Measurements from ENCODE around the gene ARHGAP23. TPM values are rescaled to one million over a fixed set of nuclear protein-coding genes. Genes with fewer than 3 reads are reported as not detected.

ARHGAP23 gene
- total RNA-seq, 1 experiment from 2014 or later: 129 TPM

DNA sequence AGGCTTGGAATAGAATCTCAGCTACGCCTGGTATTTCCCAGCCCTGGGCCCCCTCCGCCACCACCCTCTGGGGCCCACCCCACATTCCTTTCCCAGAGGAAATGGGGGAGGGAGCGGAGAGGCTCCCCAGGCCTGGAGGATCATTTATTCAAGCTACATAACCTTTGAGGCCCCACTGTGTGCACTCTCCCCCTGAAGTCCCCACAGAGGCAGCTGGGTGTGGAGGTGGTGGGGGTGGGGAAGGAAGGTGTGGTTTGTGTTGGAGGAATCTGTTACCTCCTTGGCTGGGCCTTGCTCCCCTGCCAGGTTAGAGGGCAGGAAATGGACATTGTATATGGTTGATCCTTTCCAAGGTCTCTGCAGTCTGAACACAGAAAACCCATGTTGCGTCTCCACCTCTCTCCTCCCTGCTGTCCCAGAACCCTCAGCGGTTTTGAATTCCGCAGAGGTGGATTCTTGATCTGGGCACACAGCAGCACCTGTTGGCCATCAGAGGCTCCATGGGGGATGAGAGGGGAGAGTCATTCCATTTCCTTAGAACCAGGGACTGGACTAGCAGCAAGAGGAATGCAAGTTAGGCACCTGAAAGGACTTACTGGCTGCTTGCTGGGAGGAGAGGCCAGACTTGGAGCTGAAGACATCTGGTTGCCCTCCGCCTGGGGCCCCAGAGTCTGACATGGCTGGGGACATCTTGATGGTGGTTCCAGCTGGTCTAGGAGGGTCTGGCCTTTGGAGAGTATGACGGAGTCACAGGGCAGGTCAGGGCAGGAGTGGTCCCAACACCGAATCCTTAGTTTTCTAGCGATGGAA lies 23.0 kb downstream of the ARHGAP23 start:
- H3K4me2 ChIP-seq: peak overlapping the region; percentile 49
- H3K9me2 ChIP-seq (ENCODE audit: insufficient read depth): no peaks in the 10 kb centered on the region
- no peak overlapping the region for H2AFZ ChIP-seq
- H3K27me3 ChIP-seq (ENCODE audit: insufficient read depth, low read depth): no peaks in the 10 kb centered on the region
- peaks cover 10% of the 10 kb centered on the region for H4K20me1 ChIP-seq (ENCODE audit: insufficient read depth)
- peaks cover 87% of the 10 kb centered on the region for H3K4me1 ChIP-seq (replicated peaks; ENCODE audit: insufficient read depth)
- intact Hi-C loops (cut with micrococcal nuclease; ENCODE audit: unreplicated experiment): loop anchor here (1.0 to 5.0 kb wide), 2 partner anchors 22 to 416 kb away; no protein-coding TSS in a partner anchor
- DNase-seq: peak; percentile 79 to 92
- H3K27ac ChIP-seq: peak overlapping the region; percentile 81
- ChIA-PET CTCF (interaction anchor here (0.6 to 1.9 kb wide), 3 partner anchors 14 to 680 kb away, joined by 3 to 6 read pairs (median 5); no protein-coding TSS in a partner anchor), POLR2A (ENCODE audit: unreplicated experiment) (interaction anchor here (0.5 to 2.4 kb wide), 5 partner anchors 14 to 195 kb away, joined by 3 to 53 read pairs (median 4); no protein-coding TSS in a partner anchor)
- no peak overlapping the region for H3K4me3 ChIP-seq
- TSS peak; percentile 62 for BruUV-seq (replicated peaks)
- no peaks in the 10 kb centered on the region for H3K36me3 ChIP-seq (ENCODE audit: low read depth)
- H3K9me3 ChIP-seq (ENCODE audit: insufficient read depth, low read depth): no peaks in the 10 kb centered on the region
- peaks cover 49% of the 10 kb centered on the region for H3F3A ChIP-seq (ENCODE audit: insufficient read depth, low read depth)
- no peak for TF ChIP-seq CTCF (conservative IDR thresholded peaks at IDR 0.05)
- no peak for TF ChIP-seq EZH2 (IDR thresholded peaks at IDR 0.05; ENCODE audit: low read depth)
- H3K79me2 ChIP-seq (ENCODE audit: low read depth): peaks cover 31% of the 10 kb centered on the region

DNA sequence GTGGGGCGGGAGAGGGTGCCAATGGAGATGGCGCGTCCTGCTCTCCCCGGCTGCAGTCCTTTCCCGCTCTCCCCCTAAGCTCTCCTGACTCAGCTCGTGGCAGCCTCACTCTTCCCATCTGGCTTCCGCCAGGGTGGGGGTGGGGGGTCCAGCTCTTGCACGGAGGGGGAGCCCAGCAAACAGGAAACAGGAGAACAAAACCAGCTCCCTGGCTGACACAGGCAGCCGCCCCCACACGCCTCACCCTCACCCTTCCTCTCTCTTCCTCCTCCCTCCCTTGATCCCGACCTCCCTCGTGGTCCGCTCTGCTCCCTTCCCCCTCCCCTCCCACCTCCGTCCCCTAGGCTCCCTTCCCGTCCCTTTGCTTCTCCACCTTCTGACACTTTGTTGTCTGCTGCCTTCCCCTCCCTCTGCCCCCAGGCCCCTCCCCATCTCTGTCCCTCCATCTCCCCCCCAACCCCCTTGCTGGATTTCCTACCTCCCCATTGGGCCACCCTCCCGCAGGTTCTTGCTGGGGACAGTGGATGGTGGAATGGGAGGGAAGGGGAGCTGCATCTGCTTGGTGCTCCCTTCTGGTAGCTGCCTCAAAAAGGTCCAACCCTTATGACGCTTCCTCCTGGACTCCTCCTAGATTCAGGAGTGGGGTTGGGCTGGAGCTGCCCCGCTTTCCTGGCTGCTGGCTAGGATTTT lies 23.7 kb downstream of the ARHGAP23 start:
- Histone ChIP-seq H3K27ac (peak overlapping the region; percentile 81), H4K20me1 (ENCODE audit: insufficient read depth) (peaks cover 18% of the 10 kb centered on the region), H3F3A (ENCODE audit: insufficient read depth, low read depth) (peaks cover 49% of the 10 kb centered on the region), H3K36me3 (ENCODE audit: low read depth) (no peaks in the 10 kb centered on the region), H3K9me3 (ENCODE audit: insufficient read depth, low read depth) (no peaks in the 10 kb centered on the region), H3K4me1 (replicated peaks; ENCODE audit: insufficient read depth) (peaks cover 88% of the 10 kb centered on the region), H3K4me2 (peak overlapping the region; percentile 49), H3K9me2 (ENCODE audit: insufficient read depth) (no peaks in the 10 kb centered on the region), H2AFZ (no peak overlapping the region), H3K27me3 (ENCODE audit: insufficient read depth, low read depth) (no peaks in the 10 kb centered on the region), H3K79me2 (ENCODE audit: low read depth) (peaks cover 39% of the 10 kb centered on the region), H3K4me3 (no peak overlapping the region)
- intact Hi-C loops (cut with micrococcal nuclease; ENCODE audit: unreplicated experiment): loop anchor here (1.0 to 5.0 kb wide), 2 partner anchors 23 to 415 kb away; no protein-coding TSS in a partner anchor
- ChIA-PET CTCF (interaction anchor here (0.6 to 1.9 kb wide), 3 partner anchors 13 to 794 kb away, joined by 3 to 11 read pairs (median 6); no protein-coding TSS in a partner anchor), POLR2A (ENCODE audit: unreplicated experiment) (interaction anchor here (0.5 to 2.4 kb wide), 11 partner anchors 9 to 1700 kb away, joined by 3 to 53 read pairs (median 5); no protein-coding TSS in a partner anchor)
- DNase-seq: peak in 1 of 2 experiments; percentile 68
- BruUV-seq (replicated peaks): no TSS peak
- no peak for TF ChIP-seq CTCF (conservative IDR thresholded peaks at IDR 0.05)
- TF ChIP-seq EZH2 (IDR thresholded peaks at IDR 0.05; ENCODE audit: low read depth): no peak

- no peak overlapping the region for H2AFZ ChIP-seq
- H3K27me3 ChIP-seq (ENCODE audit: insufficient read depth, low read depth): no peaks in the 10 kb centered on the region
- TF ChIP-seq CTCF (conservative IDR thresholded peaks at IDR 0.05) (no peak), EZH2 (IDR thresholded peaks at IDR 0.05; ENCODE audit: low read depth) (no peak)
- H3K9me2 ChIP-seq (ENCODE audit: insufficient read depth): no peaks in the 10 kb centered on the region
- CTCF ChIA-PET: interaction anchor here (0.7 to 1.9 kb wide), 2 partner anchors 12 to 793 kb away, joined by 6 to 11 read pairs; no protein-coding TSS in a partner anchor
- H3K4me2 ChIP-seq: peak overlapping the region; percentile 71
- peaks cover 25% of the 10 kb centered on the region for H4K20me1 ChIP-seq (ENCODE audit: insufficient read depth)
- H3K79me2 ChIP-seq (ENCODE audit: low read depth): peaks cover 45% of the 10 kb centered on the region
- no peak for DNase-seq
- intact Hi-C loops (cut with micrococcal nuclease; ENCODE audit: unreplicated experiment): loop anchor here (5.0 kb wide), 1 partner anchor 415 kb away; no protein-coding TSS in a partner anchor
- no peaks in the 10 kb centered on the region for H3K9me3 ChIP-seq (ENCODE audit: insufficient read depth, low read depth)
- no peak overlapping the region for H3K4me3 ChIP-seq
- no TSS peak for BruUV-seq (replicated peaks)
- peaks cover 49% of the 10 kb centered on the region for H3F3A ChIP-seq (ENCODE audit: insufficient read depth, low read depth)
- no peaks in the 10 kb centered on the region for H3K36me3 ChIP-seq (ENCODE audit: low read depth)
- H3K4me1 ChIP-seq (replicated peaks; ENCODE audit: insufficient read depth): peaks cover 83% of the 10 kb centered on the region
- no peak overlapping the region for H3K27ac ChIP-seq
- POLR2A ChIA-PET (ENCODE audit: unreplicated experiment): interaction anchor here (0.5 to 2.4 kb wide), 9 partner anchors 8 to 1701 kb away, joined by 3 to 53 read pairs (median 7); no protein-coding TSS in a partner anchor
Measured at GRCh38 chr17:38452719-38453118, 24.5 kb downstream of the ARHGAP23 start.
